Cortex of kidney (tissue), 1 donor: ENCODE data around the gene ERF.

Experiments used
- DNase-seq: peaks from one replicate; lab custom pipeline; 2025; lab: John Stamatoyannopoulos, UW

Gene ERF

DNA sequence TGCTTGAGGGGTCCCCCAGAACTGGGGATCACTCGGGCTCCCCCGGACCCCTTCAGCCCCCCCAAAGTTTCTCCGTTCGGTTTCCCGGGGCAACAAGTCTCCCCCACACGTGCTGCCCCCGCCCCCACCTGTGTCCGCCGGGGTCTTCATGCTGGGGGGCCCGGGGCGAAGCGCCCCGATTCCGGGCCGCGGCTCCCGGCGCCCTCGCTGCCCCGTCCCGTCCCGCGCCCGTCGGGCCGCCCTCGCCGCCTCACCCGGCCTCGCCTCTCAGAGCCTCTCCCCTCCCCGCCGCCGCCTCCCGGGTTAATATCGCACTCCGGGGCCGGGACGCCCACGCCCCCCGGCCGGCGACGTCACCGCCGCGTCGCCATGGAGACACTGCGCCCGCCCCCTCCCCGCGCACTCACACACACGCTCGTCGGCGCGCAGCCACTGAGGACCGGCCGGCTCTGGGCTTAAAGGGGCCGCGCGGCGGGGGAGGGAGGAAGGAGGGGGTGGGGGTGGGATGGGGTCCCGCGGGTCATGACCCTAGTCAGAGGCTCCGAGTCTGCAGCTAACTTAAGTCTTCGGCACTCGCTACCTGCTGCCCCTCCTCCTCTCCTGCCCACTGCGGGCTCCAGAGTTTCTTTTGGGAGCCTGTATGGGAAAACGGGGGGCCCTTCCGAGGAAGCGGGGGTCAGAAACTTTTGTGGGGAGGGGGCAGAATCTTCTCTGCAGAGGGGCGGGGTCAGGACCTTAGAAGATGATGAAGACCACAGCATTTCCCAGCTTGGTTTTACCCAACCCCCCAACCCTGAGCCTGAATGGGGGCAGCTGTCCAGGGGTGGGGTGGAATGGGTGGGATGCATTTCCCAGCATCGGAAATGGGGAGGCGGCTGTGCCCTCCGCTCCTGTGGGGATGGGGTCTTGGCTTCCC lies at the start of gene ERF:
Gene ERF (minus strand): TSS at position 279 of the 916 bp plus-strand sequence. CDS start 129 bp downstream, at position 150.
- DNase-seq, result no peak

DNA sequence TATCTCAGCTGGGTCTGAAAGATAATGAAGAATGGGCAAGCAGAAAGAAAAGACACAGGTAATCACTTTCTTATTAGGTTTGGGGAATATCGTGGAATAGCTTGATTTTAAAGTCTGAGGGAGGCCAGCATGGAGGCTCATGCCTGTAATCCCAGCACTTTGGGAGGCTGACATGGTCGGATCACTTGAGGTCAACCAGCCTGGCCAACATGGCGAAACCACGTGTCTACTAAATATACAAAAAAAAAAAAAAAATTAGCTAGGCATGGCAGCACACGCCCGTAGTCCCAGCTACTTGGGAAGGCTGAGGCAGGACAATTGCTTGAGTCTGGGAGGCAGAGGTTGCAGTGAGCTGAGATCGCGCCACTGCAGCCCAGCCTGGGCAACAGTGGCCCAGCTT lies 48.9 kb upstream of the ERF start:
- DNase-seq, result no peak

DNA sequence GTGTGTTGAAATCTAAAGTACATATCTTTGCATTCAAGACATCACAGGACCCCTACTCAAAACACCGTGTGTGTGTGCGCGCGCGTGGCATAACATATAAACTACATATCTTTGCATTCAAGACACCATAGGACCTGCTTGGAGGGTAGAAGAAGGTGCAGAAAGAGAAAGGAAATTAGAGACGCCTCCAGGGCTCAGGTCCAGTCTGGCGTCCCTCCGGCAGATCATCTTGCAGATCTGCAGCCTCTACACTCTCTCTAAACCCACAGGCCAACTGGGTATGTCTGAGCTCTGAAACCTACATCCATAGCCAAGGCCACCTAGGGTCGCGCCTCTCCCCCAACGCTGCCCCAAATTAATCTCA lies 48.2 kb upstream of the ERF start:
- no peak for DNase-seq

DNA sequence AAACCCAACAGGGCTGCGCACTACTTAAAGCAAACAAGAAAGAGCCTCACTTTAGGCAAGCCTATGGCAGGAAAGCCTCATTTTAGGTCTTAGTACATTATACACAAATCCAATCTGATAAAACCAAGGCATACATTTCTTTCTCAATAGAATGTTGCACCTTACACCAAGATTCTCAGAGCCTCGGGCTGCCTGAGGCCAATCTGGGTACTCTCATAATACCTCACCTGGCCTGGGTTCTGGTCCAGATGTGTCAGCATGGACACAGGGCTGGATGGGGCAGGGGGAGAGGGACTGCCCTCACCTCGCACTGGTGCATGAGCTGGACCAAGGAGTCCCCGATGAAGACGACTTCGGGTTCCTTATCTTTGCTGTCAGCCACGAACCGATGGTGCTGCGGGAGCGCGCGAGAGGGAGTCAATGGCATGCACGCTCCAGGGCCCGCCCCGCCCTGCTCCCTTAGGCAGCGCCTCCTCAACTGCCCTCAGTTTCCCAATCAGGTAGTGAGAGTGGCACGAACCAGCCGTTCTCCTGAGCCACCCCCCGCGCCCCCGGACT lies 46.8 kb upstream of the ERF start, which contains the start of gene PRR19:
Gene PRR19 (plus strand): TSS at position 487 of the 558 bp plus-strand sequence. CDS start 7,453 bp downstream, outside the sequence.
- DNase-seq, result no peak

DNA sequence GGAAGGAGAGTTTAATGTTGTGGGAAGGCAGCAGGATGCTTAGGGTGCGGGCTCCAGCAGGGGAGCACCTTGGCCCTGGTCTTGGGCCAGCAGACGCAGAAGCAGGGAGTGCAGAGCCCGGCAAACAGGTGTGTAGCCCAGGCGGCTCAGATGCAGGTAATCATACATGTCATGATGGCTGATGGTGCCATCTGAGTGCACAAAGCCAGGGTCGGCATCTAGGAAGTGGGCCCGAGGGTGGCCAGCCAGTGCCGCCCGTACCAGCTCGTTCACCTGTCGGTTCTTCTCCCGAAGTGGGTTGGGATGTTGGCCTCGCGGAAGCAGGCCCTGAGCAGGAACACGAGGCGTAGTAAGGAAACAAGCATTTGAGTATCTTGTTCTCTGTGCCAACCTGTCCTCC lies 42.1 kb upstream of the ERF start:
- no peak for DNase-seq

DNA sequence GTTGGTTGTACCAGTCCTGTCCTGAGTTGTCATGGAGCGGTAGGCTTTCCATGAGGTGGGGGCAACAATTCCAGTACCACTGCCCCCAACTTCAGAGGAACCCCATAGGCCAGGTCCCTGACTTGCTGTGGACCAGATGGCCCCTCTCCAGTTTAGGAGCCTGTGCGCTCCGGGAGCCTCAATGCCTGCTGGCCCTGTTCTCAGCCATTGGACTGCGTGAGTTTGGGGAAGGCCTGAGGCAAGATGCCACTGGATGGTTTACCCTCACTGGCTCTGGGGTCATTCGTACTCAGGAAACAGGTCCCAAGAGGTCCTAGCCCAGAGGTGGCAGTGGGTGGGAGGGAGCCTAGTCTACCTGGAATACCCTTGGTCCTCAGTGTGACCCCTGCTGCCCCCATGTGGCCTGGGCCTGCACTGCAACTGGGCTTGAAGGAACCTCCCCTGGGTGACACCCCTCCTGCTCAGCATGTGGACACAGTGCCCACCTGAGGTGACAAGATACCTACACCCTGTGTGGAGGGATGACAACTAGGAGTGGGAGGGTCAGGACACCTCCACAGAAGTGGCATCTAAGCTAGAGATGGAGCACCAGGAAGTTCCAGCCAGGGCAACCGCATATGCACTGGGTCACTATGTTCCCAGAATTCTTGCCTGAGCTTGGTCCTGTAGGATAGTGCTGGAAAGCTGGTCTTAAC lies 41.0 kb upstream of the ERF start:
- no peak for DNase-seq

DNA sequence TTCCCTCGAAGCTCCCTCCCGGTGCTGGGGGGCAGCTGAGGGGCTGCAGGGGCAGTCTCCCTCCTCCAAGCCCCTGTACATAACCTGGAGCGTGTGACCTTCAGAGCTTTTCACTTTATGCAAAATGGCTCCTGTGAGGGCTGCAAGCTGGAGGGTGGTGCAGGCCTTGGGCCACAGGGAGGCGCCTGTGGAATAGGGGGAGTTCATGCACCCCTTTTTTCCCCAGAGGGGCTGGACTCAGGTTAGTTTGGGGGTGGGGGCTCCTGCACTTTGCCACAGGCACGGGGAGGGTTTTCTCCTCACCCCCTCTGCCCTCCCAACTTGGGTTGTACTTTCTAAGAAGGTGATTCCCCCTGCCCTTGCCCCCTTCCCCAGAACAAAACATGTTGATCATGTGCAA lies 40.4 kb upstream of the ERF start:
- DNase-seq, result no peak

DNA sequence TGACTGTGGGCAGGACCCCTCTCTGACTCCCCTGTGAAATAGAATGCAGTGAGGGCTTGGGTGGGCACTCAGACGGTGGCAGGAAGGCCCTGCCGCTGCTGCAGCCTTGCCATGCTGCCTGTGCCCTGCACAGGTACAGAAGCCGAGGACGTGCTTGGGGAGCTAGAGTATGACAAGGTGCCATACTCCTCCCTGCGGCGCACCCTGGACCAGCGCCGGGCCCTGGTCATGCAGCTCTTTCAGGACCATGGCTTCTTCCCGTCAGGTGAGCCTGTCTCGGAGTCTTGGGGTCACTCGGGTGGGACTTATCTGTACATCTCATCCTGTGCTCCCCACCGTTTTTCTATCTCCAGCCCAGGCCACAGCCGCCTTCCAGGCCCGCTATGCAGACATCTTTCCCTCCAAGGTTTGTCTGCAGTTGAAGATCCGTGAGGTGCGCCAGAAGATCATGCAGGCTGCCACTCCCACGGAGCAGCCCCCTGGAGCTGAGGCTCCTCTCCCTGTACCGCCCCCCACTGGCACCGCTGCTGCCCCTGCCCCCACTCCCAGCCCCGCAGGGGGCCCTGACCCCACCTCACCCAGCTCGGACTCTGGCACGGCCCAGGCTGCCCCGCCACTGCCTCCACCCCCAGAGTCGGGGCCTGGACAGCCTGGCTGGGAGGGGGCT lies 39.7 kb upstream of the ERF start:
- no peak for DNase-seq

DNA sequence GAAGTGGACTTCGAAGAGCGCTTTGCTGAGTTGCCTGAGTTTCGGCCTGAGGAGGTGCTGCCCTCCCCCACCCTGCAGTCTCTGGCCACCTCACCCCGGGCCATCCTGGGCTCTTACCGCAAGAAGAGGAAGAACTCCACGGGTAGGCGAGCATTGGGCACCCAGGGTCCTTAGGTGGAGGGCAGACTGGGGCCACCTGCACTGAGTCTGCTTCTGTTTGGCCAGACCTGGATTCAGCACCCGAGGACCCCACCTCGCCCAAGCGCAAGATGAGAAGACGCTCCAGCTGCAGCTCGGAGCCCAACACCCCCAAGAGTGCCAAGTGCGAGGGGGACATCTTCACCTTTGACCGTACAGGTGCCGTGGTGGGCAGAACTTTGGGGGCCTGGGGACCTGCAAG lies 39.0 kb upstream of the ERF start:
- DNase-seq, result no peak

DNA sequence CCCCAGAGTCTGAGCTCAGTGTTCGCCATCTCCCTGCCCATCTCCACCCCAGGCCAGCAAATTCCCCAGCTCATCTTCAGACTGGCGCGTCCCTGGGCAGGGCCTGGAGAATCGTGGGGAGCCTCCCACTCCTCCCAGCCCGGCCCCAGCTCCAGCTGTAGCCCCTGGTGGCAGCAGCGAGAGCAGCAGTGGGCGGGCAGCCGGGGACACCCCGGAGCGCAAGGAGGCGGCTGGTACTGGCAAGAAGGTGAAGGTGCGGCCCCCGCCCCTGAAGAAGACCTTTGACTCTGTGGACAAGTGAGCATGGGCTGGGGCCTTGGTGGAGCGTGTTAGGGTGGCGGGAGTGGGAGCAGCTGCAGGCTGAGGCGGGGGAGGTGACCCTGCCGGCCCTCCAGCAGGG lies 38.6 kb upstream of the ERF start:
- DNase-seq, result no peak

DNA sequence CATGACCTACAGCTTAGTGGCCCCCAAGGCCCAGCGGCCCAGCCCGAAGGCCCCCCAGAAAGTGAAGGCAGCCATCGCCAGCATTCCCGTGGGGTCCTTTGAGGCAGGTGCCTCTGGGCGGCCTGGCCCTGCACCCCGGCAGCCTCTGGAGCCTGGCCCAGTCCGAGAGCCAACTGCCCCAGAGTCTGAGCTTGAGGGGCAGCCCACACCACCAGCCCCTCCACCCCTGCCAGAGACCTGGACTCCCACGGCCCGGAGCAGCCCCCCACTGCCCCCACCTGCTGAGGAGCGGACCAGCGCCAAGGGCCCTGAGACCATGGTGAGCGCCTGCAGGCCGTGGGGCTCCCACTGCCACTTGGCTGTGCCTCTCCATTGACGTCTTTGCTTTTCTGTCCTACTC lies 38.0 kb upstream of the ERF start:
- DNase-seq, result no peak

DNA sequence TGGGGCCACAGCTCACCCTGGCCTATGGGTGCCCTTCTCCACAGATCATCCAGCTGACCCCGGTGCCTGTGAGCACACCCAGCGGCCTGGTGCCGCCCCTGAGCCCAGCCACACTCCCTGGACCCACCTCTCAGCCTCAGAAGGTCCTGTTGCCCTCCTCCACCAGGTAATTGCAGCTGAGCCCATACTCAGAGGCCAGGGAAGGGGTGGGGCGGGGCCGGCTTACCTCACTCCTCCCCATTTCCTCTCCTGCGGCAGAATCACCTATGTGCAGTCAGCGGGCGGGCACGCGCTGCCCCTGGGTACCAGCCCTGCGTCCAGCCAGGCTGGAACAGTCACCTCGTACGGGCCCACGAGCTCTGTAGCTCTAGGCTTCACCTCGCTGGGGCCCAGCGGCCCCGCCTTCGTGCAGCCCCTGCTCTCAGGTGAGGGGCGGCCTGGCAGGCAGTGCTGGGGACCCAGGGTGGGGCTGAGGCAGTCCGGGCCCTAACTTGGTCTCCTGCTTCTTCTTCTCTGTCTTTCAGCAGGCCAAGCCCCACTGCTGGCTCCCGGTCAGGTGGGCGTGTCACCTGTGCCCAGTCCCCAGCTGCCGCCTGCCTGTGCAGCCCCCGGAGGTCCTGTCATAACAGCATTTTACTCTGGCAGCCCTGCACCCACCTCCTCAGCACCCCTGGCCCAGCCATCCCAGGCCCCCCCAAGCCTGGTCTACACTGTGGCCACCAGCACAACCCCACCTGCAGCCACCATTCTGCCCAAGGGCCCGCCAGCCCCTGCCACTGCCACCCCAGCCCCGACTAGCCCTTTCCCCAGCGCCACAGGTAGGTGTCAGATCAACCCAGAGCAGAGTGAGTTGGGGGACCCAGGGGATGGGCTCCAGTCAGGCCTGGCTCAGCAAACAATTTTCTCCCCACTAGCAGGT lies 37.4 kb upstream of the ERF start:
- DNase-seq, result no peak

DNA sequence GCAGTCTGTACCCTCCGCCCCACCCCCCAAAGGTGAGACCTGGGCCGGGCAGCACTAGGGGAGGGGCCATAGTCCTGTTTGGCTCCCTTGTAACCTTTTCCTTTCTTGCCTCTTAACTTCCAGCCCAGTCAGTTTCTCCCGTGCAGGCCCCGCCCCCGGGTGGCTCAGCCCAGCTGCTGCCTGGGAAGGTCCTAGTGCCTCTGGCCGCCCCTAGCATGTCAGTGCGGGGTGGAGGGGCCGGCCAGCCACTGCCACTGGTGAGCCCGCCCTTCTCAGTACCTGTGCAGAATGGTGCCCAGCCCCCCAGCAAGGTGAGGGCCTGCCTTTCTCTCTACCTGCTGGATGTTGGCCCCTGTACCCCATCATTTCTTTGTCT lies 36.5 kb upstream of the ERF start:
- DNase-seq, result no peak

DNA sequence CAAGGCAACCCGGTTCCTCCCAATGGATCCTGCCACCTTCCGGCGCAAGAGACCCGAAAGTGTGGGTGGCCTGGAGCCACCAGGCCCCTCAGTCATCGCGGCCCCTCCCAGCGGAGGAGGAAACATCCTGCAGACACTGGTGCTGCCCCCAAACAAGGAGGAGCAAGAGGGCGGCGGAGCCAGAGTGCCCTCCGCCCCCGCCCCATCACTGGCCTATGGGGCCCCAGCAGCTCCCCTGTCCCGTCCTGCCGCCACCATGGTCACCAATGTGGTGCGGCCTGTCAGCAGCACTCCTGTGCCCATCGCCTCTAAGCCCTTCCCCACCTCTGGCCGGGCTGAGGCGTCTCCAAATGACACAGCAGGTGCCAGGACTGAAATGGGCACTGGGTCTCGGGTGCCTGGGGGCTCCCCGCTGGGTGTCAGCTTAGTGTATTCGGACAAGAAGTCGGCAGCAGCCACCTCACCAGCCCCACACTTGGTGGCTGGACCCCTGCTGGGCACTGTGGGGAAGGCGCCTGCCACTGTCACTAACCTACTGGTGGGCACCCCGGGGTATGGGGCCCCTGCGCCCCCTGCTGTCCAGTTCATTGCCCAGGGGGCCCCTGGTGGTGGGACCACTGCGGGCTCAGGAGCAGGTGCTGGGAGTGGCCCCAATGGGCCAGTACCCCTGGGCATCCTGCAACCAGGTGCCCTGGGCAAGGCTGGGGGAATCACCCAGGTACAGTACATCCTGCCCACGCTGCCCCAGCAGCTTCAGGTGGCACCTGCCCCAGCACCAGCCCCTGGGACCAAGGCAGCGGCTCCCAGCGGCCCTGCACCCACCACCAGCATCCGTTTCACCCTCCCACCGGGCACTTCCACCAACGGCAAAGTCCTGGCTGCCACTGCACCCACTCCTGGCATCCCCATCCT lies 35.9 kb upstream of the ERF start:
- DNase-seq, result no peak

DNA sequence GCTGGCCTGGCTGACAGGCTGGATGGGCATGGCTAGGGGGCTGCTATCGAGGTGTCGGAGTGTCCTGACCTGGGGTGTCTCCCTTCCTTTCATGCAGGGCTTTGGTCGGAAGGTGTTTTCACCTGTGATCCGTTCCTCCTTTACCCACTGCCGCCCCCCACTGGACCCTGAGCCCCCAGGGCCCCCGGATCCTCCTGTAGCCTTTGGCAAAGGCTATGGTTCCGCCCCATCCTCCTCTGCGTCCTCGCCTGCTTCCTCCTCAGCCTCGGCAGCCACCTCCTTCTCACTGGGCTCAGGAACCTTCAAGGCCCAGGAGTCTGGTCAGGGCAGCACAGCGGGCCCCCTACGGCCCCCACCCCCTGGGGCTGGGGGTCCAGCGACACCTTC lies 35.2 kb upstream of the ERF start:
- no peak for DNase-seq

DNA sequence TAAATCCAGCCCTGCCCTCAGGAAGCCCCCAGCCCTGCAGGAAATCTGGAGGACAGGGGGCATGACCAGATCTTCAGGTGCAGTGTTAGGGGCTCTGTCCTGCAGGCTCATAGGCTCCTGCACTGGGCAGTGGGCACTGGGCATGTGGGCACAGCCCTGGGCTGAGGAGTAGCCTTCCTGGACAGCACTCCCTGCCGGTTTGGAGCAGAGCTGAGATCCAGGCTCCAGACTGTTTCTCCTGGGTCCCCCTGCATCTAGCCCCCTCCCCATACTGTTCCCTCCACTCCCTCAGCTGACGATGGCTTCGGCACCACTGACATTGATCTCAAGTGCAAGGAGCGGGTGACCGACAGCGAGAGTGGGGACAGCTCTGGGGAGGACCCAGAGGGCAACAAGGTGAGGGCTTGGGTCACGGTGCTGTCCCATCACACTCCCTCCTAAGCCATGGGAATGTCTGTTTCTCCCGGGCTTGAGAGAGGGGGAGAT lies 34.7 kb upstream of the ERF start:
- no peak for DNase-seq

DNA sequence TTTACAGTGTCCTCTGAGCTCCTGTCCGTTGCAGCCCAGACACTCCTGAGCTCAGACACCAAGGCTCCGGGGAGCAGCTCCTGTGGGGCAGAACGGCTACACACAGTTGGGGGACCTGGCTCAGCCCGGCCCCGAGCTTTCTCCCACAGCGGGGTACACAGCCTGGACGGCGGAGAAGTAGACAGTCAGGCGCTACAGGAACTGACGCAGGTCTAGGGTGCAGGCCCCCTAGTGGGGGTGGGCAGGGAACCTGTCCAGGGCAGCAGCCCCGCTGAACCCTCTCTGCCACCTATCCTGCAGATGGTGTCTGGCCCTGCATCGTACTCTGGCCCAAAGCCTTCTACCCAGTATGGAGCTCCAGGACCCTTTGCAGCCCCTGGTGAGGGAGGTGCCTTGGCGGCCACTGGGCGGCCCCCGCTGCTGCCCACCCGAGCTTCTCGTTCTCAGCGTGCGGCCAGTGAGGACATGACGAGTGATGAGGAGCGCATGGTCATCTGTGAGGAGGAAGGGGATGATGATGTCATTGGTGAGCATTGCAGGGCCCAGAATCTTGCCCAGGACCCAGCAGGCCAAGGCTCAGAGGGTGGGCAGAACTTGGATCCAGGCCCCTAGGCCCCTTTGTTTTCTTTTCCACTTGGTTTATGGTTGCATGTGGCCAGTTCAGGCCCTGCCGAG lies 34.1 kb upstream of the ERF start:
- no peak for DNase-seq

DNA sequence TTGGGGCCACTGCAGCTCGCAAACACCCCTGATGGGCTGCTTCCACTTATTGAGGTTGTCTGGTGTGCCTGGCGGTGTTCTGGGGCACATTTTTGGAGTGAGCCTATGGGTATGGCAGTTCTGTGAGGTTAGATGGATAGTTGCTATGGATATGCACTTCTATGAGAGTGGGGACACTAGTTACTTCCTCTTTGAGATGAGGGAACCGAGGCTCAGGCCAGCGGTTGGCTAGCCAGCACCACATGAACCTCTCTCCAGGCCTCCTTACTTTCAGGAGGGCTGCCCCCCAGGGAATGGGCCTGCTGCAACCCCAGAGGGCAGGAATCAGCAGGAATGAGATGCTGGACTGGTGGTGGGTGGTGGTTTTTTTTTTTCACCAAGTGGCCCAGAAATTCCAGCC lies 33.5 kb upstream of the ERF start:
- DNase-seq, result no peak

DNA sequence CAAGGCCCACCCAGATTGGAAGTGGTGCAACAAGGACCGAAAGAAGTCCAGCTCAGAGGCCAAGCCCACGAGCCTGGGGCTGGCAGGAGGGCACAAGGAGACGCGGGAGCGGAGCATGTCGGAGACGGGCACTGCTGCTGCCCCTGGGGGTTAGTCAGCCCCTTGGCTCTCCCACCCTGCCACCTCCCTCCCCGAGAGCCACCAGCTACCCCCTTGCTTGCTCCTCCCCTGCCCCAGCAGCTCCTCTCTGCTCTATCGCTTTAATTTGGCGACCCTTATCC lies 32.8 kb upstream of the ERF start:
- DNase-seq, result no peak
